OCI-LY7 (cell line): ENCODE data around the gene MAU2. TPM values are rescaled to one million over a fixed set of nuclear protein-coding genes. Genes with fewer than 3 reads are reported as not detected.

Source experiments
- BruUV-seq: library from RNA; stranded (reverse); fragments of 400-500 nt; replicated peaks from 2 replicates; lab custom pipeline; 2021; lab: Mats Ljungman, UMichigan
- CTCF ChIA-PET: fragments of 300-600 bp; sonication (Branson Sonifier 250); formaldehyde crosslinking; loops from one replicate; lab custom pipeline; 2022; ENCODE audit warnings: antibody characterized with exemption; ENCODE audit not compliant: unreplicated experiment; lab: Charles Lee
- POLR2A ChIA-PET: fragments of 300-600 bp; sonication (Branson Sonifier 250); formaldehyde crosslinking; loops from one replicate; lab custom pipeline; 2022; ENCODE audit warnings: antibody characterized with exemption; lab: Charles Lee
- DNase-seq: peaks from one replicate; pipeline ENCODE4 v3.0.0-alpha.2; 2015; ENCODE audit warnings: low spot score
- H2AFZ ChIP-seq: fragments of 200-600 bp; sonication (generic), shearing (Covaris generic); 2 replicates; pipeline ENCODE4 v1.6.1; 2014; ENCODE audit warnings: mild to moderate bottlenecking, antibody characterized with exemption, low read length, moderate library complexity
- H3K27ac ChIP-seq: fragments of 200-600 bp; sonication (generic); 2 replicates; pipeline ENCODE4 v1.5.1; 2014; ENCODE audit warnings: mixed run types, low read depth, mild to moderate bottlenecking, moderate library complexity, low read length, inconsistent platforms; ENCODE audit not compliant: poor library complexity, severe bottlenecking
- H3K36me3 ChIP-seq: fragments of 200-600 bp; sonication (generic); 2 replicates; pipeline ENCODE4 v1.6.1; 2014; ENCODE audit warnings: mild to moderate bottlenecking, antibody characterized with exemption, low read length, moderate library complexity, mixed read lengths; ENCODE audit not compliant: insufficient read depth
- H3K4me1 ChIP-seq: fragments of 200-600 bp; sonication (generic); 2 replicates; pipeline ENCODE4 v1.5.1; 2014; ENCODE audit warnings: mild to moderate bottlenecking, low read length; ENCODE audit not compliant: insufficient read depth, poor library complexity, severe bottlenecking
- H3K4me2 ChIP-seq: fragments of 200-600 bp; sonication (generic); 2 replicates; pipeline ENCODE4 v1.6.1; 2014; ENCODE audit warnings: mild to moderate bottlenecking, low read length
- H3K4me3 ChIP-seq: fragments of 200-600 bp; sonication (generic); 2 replicates; pipeline ENCODE4 v1.5.1; 2014; ENCODE audit warnings: mild to moderate bottlenecking, low read depth, low read length; ENCODE audit not compliant: poor library complexity, severe bottlenecking
- H3K79me2 ChIP-seq: fragments of 200-600 bp; sonication (generic); 2 replicates; pipeline ENCODE4 v1.6.1; 2016; ENCODE audit warnings: low read depth, mild to moderate bottlenecking, low read length, moderate library complexity, mixed read lengths; ENCODE audit not compliant: insufficient read depth
- H3K9me2 ChIP-seq: fragments of 200-600 bp; sonication (generic); 2 replicates; pipeline ENCODE4 v1.6.1; 2016; ENCODE audit warnings: mild to moderate bottlenecking, low read length, mixed read lengths; ENCODE audit not compliant: insufficient read depth
- H3K9me3 ChIP-seq: fragments of 200-600 bp; sonication (generic); 2 replicates; pipeline ENCODE4 v1.6.1; 2014; ENCODE audit warnings: mild to moderate bottlenecking, mixed run types, low read length, mixed read lengths
- H4K20me1 ChIP-seq: fragments of 200-600 bp; sonication (generic); 2 replicates; pipeline ENCODE4 v1.6.1; 2014; ENCODE audit warnings: mild to moderate bottlenecking, antibody characterized with exemption, low read length, moderate library complexity, mixed read lengths; ENCODE audit not compliant: insufficient read depth
- CTCF ChIP-seq: fragments of 200-600 bp; sonication (generic); conservative IDR thresholded peaks from 2 replicates; pipeline ENCODE4 v1.5.1; 2014; ENCODE audit warnings: mild to moderate bottlenecking, antibody characterized with exemption, low read length, moderate library complexity, mixed read lengths
- EZH2phosphoT487 ChIP-seq: fragments of 200-600 bp; sonication (generic); IDR thresholded peaks from 2 replicates; pipeline ENCODE4 v1.6.1; 2018; ENCODE audit warnings: low read depth, borderline replicate concordance, mild to moderate bottlenecking, mixed run types, antibody characterized with exemption, low read length, moderate library complexity, mixed read lengths
- intact Hi-C: fragments of 100-400 bp; cut with micrococcal nuclease; formaldehyde crosslinking; loops from one replicate; pipeline ENCODE4 v1.10.0; 2022; ENCODE audit not compliant: unreplicated experiment
- total RNA-seq, 2 experiments: library from RNA; depleted of rRNA in 1 of 2; stranded (reverse); fragments of >200 nt in 1 of 2; shearing (Covaris generic) in 1 of 2; gene quantifications; 2 replicates each; pipeline ENCODE4 v1.2.3, GENCODE V29; 2014 to 2022

MAU2 gene
- total RNA-seq, 2 experiments from 2014 or later: 58.7 to 81.7 TPM

- H3K9me3 ChIP-seq: no peaks in the 10 kb centered on the region
- intact Hi-C loops: loop anchor here (1.0 to 5.0 kb wide), 4 partner anchors 12 to 107 kb away; partner anchors contain the start of gene GATAD2A
- TF ChIP-seq CTCF: no peak
- no peak for TF ChIP-seq EZH2phosphoT487
- no TSS peak for BruUV-seq
- no peaks in the 10 kb centered on the region for H3K9me2 ChIP-seq
- no peak overlapping the region for H3K27ac ChIP-seq
- H3K79me2 ChIP-seq: peaks cover 39% of the 10 kb centered on the region; the same call in 1 of the 2 replicates
- peaks cover 57% of the 10 kb centered on the region for H3K4me1 ChIP-seq
- H3K4me2 ChIP-seq: peak overlapping the region; percentile 86
- H3K36me3 ChIP-seq: no peaks in the 10 kb centered on the region
- peak overlapping the region; percentile 76; the same call in 1 of the 2 replicates for H2AFZ ChIP-seq
- DNase-seq: peak; percentile 100
- H3K4me3 ChIP-seq: peak overlapping the region; percentile 94
- H4K20me1 ChIP-seq: peaks cover 6% of the 10 kb centered on the region; the same call in 1 of the 2 replicates
- ChIA-PET POLR2A (interaction anchor here (0.6 to 1.5 kb wide), 4 partner anchors 11 to 57 kb away, joined by 4 to 8 read pairs (median 6); partner anchors contain the start of gene GATAD2A), CTCF (no interaction called here)
Observed at GRCh38 chr19:19385131-19385895, 64.7 kb downstream of the MAU2 start.

- Histone ChIP-seq H3K36me3 (no peaks in the 10 kb centered on the region), H4K20me1 (peaks cover 6% of the 10 kb centered on the region; the same call in 1 of the 2 replicates), H2AFZ (peak overlapping the region; percentile 7; the same call in 1 of the 2 replicates), H3K9me3 (no peaks in the 10 kb centered on the region), H3K4me1 (peaks cover 54% of the 10 kb centered on the region), H3K4me3 (peak overlapping the region; percentile 94), H3K27ac (peak overlapping the region; percentile 72), H3K9me2 (no peaks in the 10 kb centered on the region), H3K4me2 (peak overlapping the region; percentile 98), H3K79me2 (peaks cover 47% of the 10 kb centered on the region; the same call in 1 of the 2 replicates)
- TF ChIP-seq EZH2phosphoT487: no peak
- peak; percentile 63 for TF ChIP-seq CTCF
- intact Hi-C loops: loop anchor here (1.0 to 5.0 kb wide), 4 partner anchors 13 to 106 kb away; partner anchors contain the start of gene GATAD2A
- no TSS peak for BruUV-seq
- peak; percentile 77 for DNase-seq
- ChIA-PET CTCF (no interaction called here), POLR2A (interaction anchor here (0.6 to 1.5 kb wide), 4 partner anchors 12 to 56 kb away, joined by 4 to 8 read pairs (median 6); partner anchors contain the start of gene GATAD2A)
Observed at GRCh38 chr19:19385896-19386869, 65.6 kb downstream of the MAU2 start.
